Endothelial cell of umbilical vein (primary cell): Measurements from ENCODE around the gene R3HCC1L. TPM values are rescaled to one million over a fixed set of nuclear protein-coding genes. Genes with fewer than 3 reads are reported as not detected.
"Not testable (repeated sequence)": the region's sequence is repeated elsewhere in the genome, so short reads cannot be mapped to it uniquely, and the experiment has no call there.

Experiments
- BruUV-seq: library from RNA; stranded (reverse); fragments of 400-500 nt; replicated peaks from 2 replicates; lab custom pipeline; 2021; lab: Mats Ljungman, UMichigan
- CTCF ChIA-PET: fragments of 300-600, 350-600 bp; sonication (Branson Sonifier 250); formaldehyde crosslinking; loops from one replicate; lab custom pipeline; 2021; ENCODE audit warnings: antibody characterized with exemption, inconsistent platforms; lab: Charles Lee
- POLR2A ChIA-PET: fragments of 300-600, 350-600 bp; sonication (Branson Sonifier 250); formaldehyde crosslinking; loops from one replicate; lab custom pipeline; 2021; ENCODE audit warnings: antibody characterized with exemption, inconsistent platforms; lab: Charles Lee
- DNase-seq: peaks from one replicate; pipeline ENCODE4 v3.0.0-alpha.2; 2011; ENCODE audit warnings: low read depth, low spot score
- FAIRE-seq: peaks from 2 replicates; lab custom pipeline; 2011; peaks lifted over from hg19 to GRCh38; lab: Jason Lieb, UNC
- H2AFZ ChIP-seq: 2 replicates; pipeline ENCODE4 v1.6.0; 2012; ENCODE audit warnings: low read depth, low read length, control low read depth, inconsistent platforms
- H3K27ac ChIP-seq: 2 replicates; pipeline ENCODE4 v1.5.1; 2011; ENCODE audit warnings: low read depth, mild to moderate bottlenecking, control low read depth, low read length, moderate library complexity; ENCODE audit not compliant: insufficient read depth
- H3K27me3 ChIP-seq, 2 experiments: 2 replicates each; pipeline versions ENCODE4 v1.6.0 to v1.6.1; 2011; ENCODE audit warnings: low read length in 2 of 2, mixed read lengths in 1 of 2; ENCODE audit not compliant: control insufficient read depth in 2 of 2, insufficient read depth in 2 of 2
- H3K36me3 ChIP-seq, 2 experiments: 2 replicates in 1 of 2; 3 replicates in 1 of 2; pipeline ENCODE4 v1.5.1; 2011; ENCODE audit warnings: low read length in 2 of 2, mild to moderate bottlenecking in 1 of 2, moderate library complexity in 1 of 2; ENCODE audit not compliant: control insufficient read depth in 2 of 2, insufficient read depth in 2 of 2; ENCODE audit errors: extremely low read depth in 1 of 2
- H3K4me1 ChIP-seq: 3 replicates; pipeline ENCODE4 v1.5.1; 2011; ENCODE audit warnings: mild to moderate bottlenecking, low read length; ENCODE audit not compliant: control insufficient read depth, insufficient read depth; ENCODE audit errors: extremely low read depth
- H3K4me2 ChIP-seq: 2 replicates; pipeline ENCODE4 v1.6.1; 2011; ENCODE audit warnings: low read length, control low read depth, mixed read lengths; ENCODE audit not compliant: insufficient read depth
- H3K4me3 ChIP-seq, 3 experiments: fragments of 200-600 bp in 1 of 3; sonication (generic), shearing (Covaris generic) in 1 of 3; replicated peaks in 1 of 3; 2 replicates each; pipeline ENCODE4 v1.5.1; 2011 to 2016; ENCODE audit warnings: control low read depth in 3 of 3, low read length in 3 of 3, mild to moderate bottlenecking in 2 of 3, inconsistent platforms in 1 of 3, low read depth in 1 of 3, moderate library complexity in 1 of 3; ENCODE audit not compliant: insufficient read depth in 1 of 3
- H3K79me2 ChIP-seq: 2 replicates; pipeline ENCODE4 v1.6.0; 2012; ENCODE audit warnings: low read length, inconsistent platforms; ENCODE audit not compliant: control insufficient read depth, insufficient read depth
- H3K9ac ChIP-seq: replicated peaks from 2 replicates; pipeline ENCODE3; 2011; ENCODE audit warnings: low read length, control low read depth; ENCODE audit not compliant: insufficient read depth; ENCODE audit errors: extremely low read depth
- H3K9me1 ChIP-seq: replicated peaks from 3 replicates; pipeline ENCODE4 v1.6.0; 2011; ENCODE audit warnings: mild to moderate bottlenecking, low read length; ENCODE audit not compliant: control insufficient read depth, insufficient read depth; ENCODE audit errors: extremely low read depth
- H3K9me3 ChIP-seq: replicated peaks from 2 replicates; pipeline ENCODE4 v1.5.1; 2012; ENCODE audit warnings: low read length, inconsistent platforms; ENCODE audit not compliant: control insufficient read depth, insufficient read depth
- H4K20me1 ChIP-seq: replicated peaks from 2 replicates; pipeline ENCODE3; 2011; ENCODE audit warnings: mild to moderate bottlenecking, low read length; ENCODE audit not compliant: control insufficient read depth, insufficient read depth; ENCODE audit errors: extremely low read depth
- CTCF ChIP-seq, 2 donors: IDR thresholded peaks; 1 replicate in 1 of 2; 2 replicates in 1 of 2; pipeline ENCODE4 v1.5.1; 2011; ENCODE audit warnings: low read length in 2 of 2, mild to moderate bottlenecking in 2 of 2, moderate library complexity in 2 of 2, control low read depth in 1 of 2, inconsistent platforms in 1 of 2, low read depth in 1 of 2; ENCODE audit not compliant: insufficient read depth in 1 of 2; ENCODE audit errors: extremely low read depth in 1 of 2
- EZH2 ChIP-seq: IDR thresholded peaks from 2 replicates; pipeline ENCODE4 v1.6.1; 2012; ENCODE audit warnings: borderline replicate concordance, low read depth, mild to moderate bottlenecking, moderate library complexity, low read length, inconsistent platforms; ENCODE audit not compliant: severe bottlenecking
- FOS ChIP-seq: IDR thresholded peaks from 2 replicates; pipeline ENCODE4 v1.6.1; 2011; ENCODE audit warnings: mild to moderate bottlenecking, low read length, moderate library complexity, borderline replicate concordance; ENCODE audit not compliant: insufficient read depth
- GATA2 ChIP-seq: IDR thresholded peaks from 2 replicates; pipeline ENCODE4 v1.7.0; 2011; ENCODE audit warnings: low read depth, mild to moderate bottlenecking, moderate library complexity, mixed read lengths, low read length; ENCODE audit not compliant: insufficient read length, insufficient read depth
- JUN ChIP-seq: IDR thresholded peaks from 2 replicates; pipeline ENCODE4 v1.6.1; 2011; ENCODE audit warnings: borderline replicate concordance, low read depth; ENCODE audit not compliant: insufficient read length, insufficient read depth
- MAX ChIP-seq: IDR thresholded peaks from 2 replicates; pipeline ENCODE4 v1.6.1; 2011; ENCODE audit not compliant: insufficient read depth, insufficient read length
- MYC ChIP-seq: IDR thresholded peaks from one replicate; pipeline ENCODE4 v1.6.1; 2011; ENCODE audit warnings: mild to moderate bottlenecking, low read depth, low read length
- POLR2A ChIP-seq: IDR thresholded peaks from 2 replicates; pipeline ENCODE4 v1.6.1; 2012; ENCODE audit warnings: low read depth, mild to moderate bottlenecking, control low read depth, low read length
- POLR2AphosphoS5 ChIP-seq: IDR thresholded peaks from 2 replicates; pipeline ENCODE4 v1.6.1; 2012; ENCODE audit warnings: low read depth, mild to moderate bottlenecking, control low read depth, low read length, moderate library complexity; ENCODE audit not compliant: insufficient read depth
- dilution Hi-C: fragments of 300-500 bp; cut with MboI; formaldehyde crosslinking; loops from one replicate; pipeline ENCODE4 v1.15.0; 2019; ENCODE audit warnings: low sequenced_read_pairs; ENCODE audit not compliant: extremely low pct_ligation_motif_present
- intact Hi-C: fragments of 100-400 bp; cut with micrococcal nuclease; formaldehyde crosslinking; loops from one replicate; pipeline ENCODE4 v1.10.0; 2022
- polyA plus RNA-seq, 4 experiments: library from polyadenylated mRNA; depleted of rRNA in 3 of 4; stranded (reverse) in 3 of 4; unstranded in 1 of 4; fragments of >200 nt; gene quantifications; 2 replicates each; pipeline versions ENCODE4 v1.2.1 to v1.2.3, GENCODE V29; 2011 to 2012; ENCODE audit warnings: missing spikeins in 1 of 4
- total RNA-seq: library from RNA; stranded (reverse); gene quantifications from 2 replicates; pipeline ENCODE4 v1.2.3, GENCODE V29; 2021

R3HCC1L gene
- total and polyA plus RNA-seq, 2 donors (not counting 3 experiments of a cell fraction or from before 2014, with no cell fraction given) = 6.3 to 12.4 TPM

- DNase-seq, H4K20me1 ChIP-seq, H3K9ac ChIP-seq, H3K4me1 ChIP-seq, H3K9me1 ChIP-seq, H3K9me3 ChIP-seq, H3K27ac ChIP-seq, H3K4me2 ChIP-seq, BruUV-seq, H3K4me3 ChIP-seq, H2AFZ ChIP-seq, H3K27me3 ChIP-seq, dilution Hi-C loops, POLR2A ChIA-PET, intact Hi-C loops, FAIRE-seq, H3K36me3 ChIP-seq: not testable (repeated sequence)
- H3K79me2 ChIP-seq = peaks cover 29% of the 10 kb centered on the region
- CTCF ChIA-PET = interaction anchor here (1.5 kb wide), 1 partner anchor 37 kb away, joined by 12 read pairs; no protein-coding TSS in a partner anchor
Observed at GRCh38 chr10:98133075-98133752, 1.2 kb upstream of the R3HCC1L start.

GRCh38 chr10:98134117-98134430 is 383 bp upstream of the R3HCC1L start:
- dilution Hi-C loops = no loop called here
- Histone ChIP-seq H3K4me1 (peaks cover 6% of the 10 kb centered on the region), H3K4me3 (peak overlapping the region in 2 of 3 experiments; percentile 52 to 74), H3K36me3 (no peaks in the 10 kb centered on the region), H2AFZ (peak overlapping the region; percentile 97), H3K9me3 (no peaks in the 10 kb centered on the region), H3K27me3 (no peaks in the 10 kb centered on the region), H4K20me1 (peaks cover 6% of the 10 kb centered on the region), H3K79me2 (peaks cover 36% of the 10 kb centered on the region), H3K9me1 (no peaks in the 10 kb centered on the region), H3K27ac (no peak overlapping the region), H3K4me2 (peak overlapping the region; percentile 72), H3K9ac (no peak overlapping the region)
- DNase-seq = no peak
- CTCF ChIA-PET = interaction anchor here (1.2 to 1.6 kb wide), 3 partner anchors 36 to 333 kb away, joined by 4 to 12 read pairs (median 6); no protein-coding TSS in a partner anchor
- BruUV-seq = no TSS peak
- intact Hi-C loops = no loop called here
- POLR2A ChIA-PET = no interaction called here
- TF ChIP-seq POLR2AphosphoS5 = no peak
- TF ChIP-seq CTCF (IDR thresholded peaks at IDR 0.05; ENCODE audit: extremely low read depth in 1 of 2, insufficient read depth in 1 of 2, low read depth in 1 of 2, low read length in 2 of 2) = no peak
- TF ChIP-seq MAX = no peak
- no peak for TF ChIP-seq MYC
- no peak for TF ChIP-seq POLR2A
- TF ChIP-seq JUN = no peak
- TF ChIP-seq GATA2 = no peak
- no peak for TF ChIP-seq EZH2
- TF ChIP-seq FOS = no peak
- no peak for FAIRE-seq
